Choroid plexus epithelial cell (primary cell): Measurements from ENCODE around the gene ANKRD24.
"Not testable (repeated sequence)": the region's sequence is repeated elsewhere in the genome, so short reads cannot be mapped to it uniquely, and the experiment has no call there.

ENCODE experiments used
- DNase-seq: peaks from one replicate; pipeline ENCODE4 v3.0.0-alpha.2; 2010; ENCODE audit warnings: low read depth
- H3K4me3 ChIP-seq: 2 replicates; pipeline ENCODE4 v1.5.1; 2011; ENCODE audit warnings: low read depth, mild to moderate bottlenecking, control low read depth, low read length, moderate library complexity
- TF ChIP-seq, protein P1 (sequence below): conservative IDR thresholded peaks from 2 replicates; pipeline ENCODE4 v1.5.1; 2011; ENCODE audit warnings: low read depth, mild to moderate bottlenecking, control low read depth, inconsistent platforms, low read length, moderate library complexity

Gene ANKRD24

DNA sequence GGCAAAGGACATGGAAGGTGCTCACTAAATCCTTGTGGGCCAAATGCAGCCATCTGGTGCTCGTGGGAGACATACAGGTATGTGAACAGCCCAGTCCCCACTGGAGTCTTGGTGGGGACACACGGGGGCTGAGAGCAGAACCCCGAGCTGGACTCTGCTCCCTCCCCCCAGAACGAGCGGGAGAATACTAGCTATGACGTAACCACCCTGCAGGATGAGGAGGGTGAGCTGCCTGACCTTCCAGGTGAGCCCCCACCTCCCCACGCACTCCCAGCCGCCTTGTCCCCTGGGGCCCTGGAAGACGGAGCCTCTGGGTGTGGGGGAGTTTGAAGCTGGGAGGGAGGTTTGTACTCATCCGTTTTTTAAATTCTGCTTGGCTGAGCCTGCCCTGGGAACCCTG, 33.3 kb downstream of the ANKRD24 start:
- no peak overlapping the region for H3K4me3 ChIP-seq
- TF ChIP-seq, protein P1, sequence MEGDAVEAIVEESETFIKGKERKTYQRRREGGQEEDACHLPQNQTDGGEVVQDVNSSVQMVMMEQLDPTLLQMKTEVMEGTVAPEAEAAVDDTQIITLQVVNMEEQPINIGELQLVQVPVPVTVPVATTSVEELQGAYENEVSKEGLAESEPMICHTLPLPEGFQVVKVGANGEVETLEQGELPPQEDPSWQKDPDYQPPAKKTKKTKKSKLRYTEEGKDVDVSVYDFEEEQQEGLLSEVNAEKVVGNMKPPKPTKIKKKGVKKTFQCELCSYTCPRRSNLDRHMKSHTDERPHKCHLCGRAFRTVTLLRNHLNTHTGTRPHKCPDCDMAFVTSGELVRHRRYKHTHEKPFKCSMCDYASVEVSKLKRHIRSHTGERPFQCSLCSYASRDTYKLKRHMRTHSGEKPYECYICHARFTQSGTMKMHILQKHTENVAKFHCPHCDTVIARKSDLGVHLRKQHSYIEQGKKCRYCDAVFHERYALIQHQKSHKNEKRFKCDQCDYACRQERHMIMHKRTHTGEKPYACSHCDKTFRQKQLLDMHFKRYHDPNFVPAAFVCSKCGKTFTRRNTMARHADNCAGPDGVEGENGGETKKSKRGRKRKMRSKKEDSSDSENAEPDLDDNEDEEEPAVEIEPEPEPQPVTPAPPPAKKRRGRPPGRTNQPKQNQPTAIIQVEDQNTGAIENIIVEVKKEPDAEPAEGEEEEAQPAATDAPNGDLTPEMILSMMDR = no peak

DNA sequence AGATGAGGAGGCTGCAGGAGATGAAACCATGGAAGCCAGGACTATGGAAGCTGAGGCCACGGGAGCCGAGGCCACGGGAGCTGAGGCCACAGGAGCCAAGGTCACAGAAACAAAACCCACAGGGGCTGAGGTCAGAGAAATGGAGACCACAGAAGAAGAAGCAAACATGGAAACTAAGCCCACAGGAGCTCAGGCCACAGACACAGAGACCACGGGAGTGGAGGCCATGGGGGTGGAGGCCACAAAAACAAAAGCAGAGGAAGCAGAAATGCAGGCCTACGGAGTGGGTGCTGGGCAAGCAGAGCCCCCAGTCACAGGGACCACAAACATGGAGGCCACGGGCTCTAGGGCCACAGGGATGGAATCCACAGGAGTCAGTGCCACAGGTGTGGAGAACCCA, 34.4 kb downstream of the ANKRD24 start:
- TF ChIP-seq, protein P1 = no peak
- no peak overlapping the region for H3K4me3 ChIP-seq
- no peak for DNase-seq

More for the DNA sequence above, 33.3 kb downstream of the ANKRD24 start:
- DNase-seq = no peak

DNA sequence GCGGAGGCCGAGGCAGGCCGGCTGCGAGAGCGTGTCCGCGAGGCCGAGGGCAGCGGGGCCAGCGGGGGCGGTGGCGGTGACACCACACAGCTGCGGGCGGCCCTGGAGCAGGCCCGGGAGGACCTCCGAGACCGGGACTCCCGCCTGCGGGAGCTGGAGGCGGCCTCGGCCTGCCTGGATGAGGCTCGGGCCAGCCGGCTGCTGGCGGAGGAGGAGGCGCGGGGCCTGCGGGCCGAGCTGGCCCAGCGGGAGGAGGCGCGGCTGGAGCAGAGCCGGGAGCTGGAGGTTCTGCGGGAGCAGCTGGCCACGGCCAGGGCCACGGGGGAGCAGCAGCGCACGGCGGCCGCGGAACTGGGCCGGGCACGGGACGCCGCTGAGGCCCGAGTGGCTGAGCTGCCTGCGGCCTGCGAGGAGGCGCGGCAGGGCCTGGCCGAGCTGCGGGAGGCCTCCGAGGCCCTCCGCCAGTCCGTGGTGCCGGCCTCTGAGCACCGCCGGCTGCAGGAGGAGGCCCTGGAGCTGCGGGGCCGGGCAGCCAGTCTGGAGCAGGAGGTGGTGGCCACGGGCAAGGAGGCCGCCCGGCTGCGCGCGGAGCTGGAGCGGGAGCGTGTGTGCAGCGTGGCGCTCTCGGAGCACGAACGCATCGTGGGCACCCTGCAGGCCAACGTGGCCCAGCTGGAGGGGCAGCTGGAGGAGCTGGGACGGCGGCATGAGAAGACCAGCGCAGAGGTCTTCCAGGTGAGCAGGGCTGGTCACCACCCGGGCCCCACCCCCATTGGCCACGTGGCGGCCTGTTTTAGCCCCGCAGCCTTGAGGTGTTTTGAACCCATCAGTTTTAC, 35.2 kb downstream of the ANKRD24 start:
- TF ChIP-seq, protein P1 = no peak
- H3K4me3 ChIP-seq = no peak overlapping the region
- no peak for DNase-seq

DNA sequence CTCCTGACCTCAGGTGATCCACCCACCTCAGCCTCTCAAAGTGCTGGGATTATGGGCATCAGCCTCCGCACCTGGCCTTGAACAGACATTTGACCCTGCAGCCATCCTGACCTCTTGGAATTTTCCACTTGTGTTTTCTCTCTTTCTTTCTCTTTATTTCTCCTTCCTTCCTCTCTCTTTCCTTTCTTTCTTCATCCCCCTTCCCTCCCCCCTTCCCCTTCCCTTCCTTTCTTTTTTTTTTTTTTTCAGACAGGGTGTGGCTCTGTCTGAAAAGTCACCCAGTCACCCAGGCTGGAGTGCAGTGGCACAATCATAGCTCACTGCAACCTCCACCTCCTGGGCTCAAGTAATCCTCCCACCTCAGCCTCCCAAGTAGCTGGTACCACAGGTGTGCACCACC, 36.0 kb downstream of the ANKRD24 start:
- DNase-seq, H3K4me3 ChIP-seq: not testable (repeated sequence)

DNA sequence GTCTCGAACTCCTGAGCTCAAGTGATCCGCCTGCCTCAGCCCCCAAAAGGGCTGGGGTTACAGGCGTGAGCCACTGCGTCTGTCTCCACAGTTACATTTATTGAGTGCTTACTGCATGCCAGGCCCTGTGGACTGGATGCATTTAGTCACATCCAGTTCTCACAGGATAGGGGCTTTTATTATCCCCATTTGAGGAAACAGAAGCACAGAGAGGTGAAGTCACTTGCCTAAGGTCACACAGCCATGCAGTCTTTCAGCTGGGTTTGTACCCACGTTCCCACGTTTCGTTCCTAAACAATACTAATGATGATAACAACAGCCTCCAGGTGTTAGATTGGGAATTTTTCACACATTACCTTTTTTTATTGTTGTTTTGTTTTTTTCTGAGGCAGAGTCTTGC, 37.7 kb downstream of the ANKRD24 start:
- no peak overlapping the region for H3K4me3 ChIP-seq
- TF ChIP-seq, protein P1 = no peak
- DNase-seq = no peak

DNA sequence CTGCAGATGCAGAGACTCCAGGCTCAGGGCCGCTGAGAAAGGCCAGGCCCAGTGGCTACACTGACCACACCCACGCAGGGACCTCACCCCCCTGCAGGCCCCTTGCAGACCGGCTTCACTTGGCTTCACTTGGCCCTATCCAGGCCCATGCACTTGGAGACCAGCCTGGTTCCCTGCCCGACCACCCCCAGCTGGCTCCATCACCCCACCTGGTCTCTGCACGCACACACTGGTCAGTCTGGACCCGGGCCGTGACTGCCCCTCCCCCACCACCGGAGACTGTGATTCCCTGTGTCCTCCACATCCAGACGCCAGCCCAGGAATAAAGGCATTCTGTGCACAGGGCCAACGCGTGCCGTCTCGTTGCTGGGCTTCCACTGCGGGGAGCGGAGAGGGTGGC, 42.0 kb downstream of the ANKRD24 start:
- no peak overlapping the region for H3K4me3 ChIP-seq

DNA sequence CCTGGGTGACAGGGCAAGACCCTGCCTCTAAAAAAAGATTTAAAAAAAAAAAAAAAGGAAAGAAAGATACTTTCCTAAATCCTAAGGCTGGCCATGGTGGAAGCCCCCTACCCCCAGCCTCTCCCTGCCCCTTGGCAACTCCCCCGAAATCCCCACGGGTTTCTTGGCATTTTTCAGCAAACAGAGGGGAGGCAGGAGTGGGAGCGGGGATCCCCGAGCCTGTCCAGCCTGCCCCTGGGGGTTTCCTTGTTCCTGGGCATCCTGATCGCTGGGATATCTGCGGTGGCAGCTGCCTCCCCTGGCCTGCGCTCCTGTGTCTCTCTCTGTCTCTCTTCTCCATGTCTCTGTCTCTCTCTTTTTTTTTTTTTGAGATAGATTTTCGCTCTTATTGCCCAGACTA, 43.4 kb downstream of the ANKRD24 start:
- H3K4me3 ChIP-seq = no peak overlapping the region
- no peak for DNase-seq
- TF ChIP-seq, protein P1 = no peak

More for the DNA sequence above, 42.0 kb downstream of the ANKRD24 start:
- TF ChIP-seq, protein P1 = no peak
- no peak for DNase-seq
